RWPE1 (cell line): ENCODE results near the gene ZNF532.

ENCODE experiments used
- CTCF ChIA-PET: fragments of 350-600 bp; sonication (Branson Sonifier 250); formaldehyde crosslinking; extraction: SDS; loops from one replicate; lab custom pipeline; 2021; lab: Yijun Ruan, JAX
- POLR2A ChIA-PET: fragments of 400-600 bp; formaldehyde crosslinking; extraction: SDS; loops from one replicate; lab custom pipeline; 2020; ENCODE audit warnings: antibody characterized with exemption; ENCODE audit not compliant: low non-redundant PET; lab: Yijun Ruan, JAX
- DNase-seq: peaks from one replicate; pipeline ENCODE4 v3.0.0; 2012; ENCODE audit warnings: low spot score
- H3K27ac ChIP-seq: fragments of 450-650 bp; 2 replicates; pipeline ENCODE4 v1.5.1; 2017
- TF ChIP-seq, protein P1 (sequence below): fragments of 450-650 bp; conservative IDR thresholded peaks from 2 replicates; pipeline ENCODE4 v1.5.1; 2017; ENCODE audit warnings: low read depth, mild to moderate bottlenecking

The ZNF532 gene

DNA sequence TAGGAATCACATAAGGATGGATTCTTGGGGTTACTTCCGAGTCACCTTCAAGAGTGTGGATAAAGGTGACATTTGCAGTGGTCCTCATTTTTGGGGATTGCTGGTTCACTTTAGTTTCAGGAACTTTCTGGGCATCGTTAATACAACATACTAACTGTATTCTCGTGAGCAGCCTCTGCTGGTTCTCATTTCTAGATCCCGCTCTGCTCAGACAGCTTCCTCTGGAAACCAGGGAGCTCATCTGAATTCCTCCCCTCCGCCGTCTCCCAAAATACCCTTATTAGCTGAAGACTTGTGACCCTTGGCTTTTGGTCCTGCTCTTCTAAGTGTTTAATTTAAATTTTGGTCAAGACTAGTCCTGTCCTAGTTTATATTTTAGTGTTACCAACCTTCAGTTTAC, 64.5 kb downstream of the ZNF532 start:
- ChIA-PET POLR2A (no interaction called here), CTCF (no interaction called here)
- DNase-seq, result no peak
- TF ChIP-seq, protein P1, sequence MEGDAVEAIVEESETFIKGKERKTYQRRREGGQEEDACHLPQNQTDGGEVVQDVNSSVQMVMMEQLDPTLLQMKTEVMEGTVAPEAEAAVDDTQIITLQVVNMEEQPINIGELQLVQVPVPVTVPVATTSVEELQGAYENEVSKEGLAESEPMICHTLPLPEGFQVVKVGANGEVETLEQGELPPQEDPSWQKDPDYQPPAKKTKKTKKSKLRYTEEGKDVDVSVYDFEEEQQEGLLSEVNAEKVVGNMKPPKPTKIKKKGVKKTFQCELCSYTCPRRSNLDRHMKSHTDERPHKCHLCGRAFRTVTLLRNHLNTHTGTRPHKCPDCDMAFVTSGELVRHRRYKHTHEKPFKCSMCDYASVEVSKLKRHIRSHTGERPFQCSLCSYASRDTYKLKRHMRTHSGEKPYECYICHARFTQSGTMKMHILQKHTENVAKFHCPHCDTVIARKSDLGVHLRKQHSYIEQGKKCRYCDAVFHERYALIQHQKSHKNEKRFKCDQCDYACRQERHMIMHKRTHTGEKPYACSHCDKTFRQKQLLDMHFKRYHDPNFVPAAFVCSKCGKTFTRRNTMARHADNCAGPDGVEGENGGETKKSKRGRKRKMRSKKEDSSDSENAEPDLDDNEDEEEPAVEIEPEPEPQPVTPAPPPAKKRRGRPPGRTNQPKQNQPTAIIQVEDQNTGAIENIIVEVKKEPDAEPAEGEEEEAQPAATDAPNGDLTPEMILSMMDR, result no peak
- no peak overlapping the region for H3K27ac ChIP-seq

DNA sequence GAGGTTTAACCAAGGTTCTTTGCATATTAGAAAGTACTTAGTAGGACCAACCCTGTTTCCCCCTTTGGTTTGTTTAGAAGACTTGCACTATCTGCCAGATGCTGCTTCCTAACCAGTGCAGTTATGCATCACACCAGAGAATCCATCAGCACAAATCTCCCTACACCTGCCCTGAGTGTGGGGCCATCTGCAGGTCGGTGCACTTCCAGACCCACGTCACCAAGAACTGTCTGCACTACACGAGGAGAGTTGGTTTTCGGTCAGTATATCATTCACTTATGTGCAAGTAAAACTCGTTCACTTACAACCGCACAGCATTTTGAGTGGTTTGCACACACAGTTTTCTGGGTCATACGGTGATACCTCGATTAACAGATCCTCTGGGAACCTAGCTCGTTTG, 69.7 kb downstream of the ZNF532 start:
- ChIA-PET POLR2A (no interaction called here), CTCF (no interaction called here)
- no peak for DNase-seq
- no peak overlapping the region for H3K27ac ChIP-seq
- TF ChIP-seq, protein P1, result no peak

GRCh38 chr18:58934933-58935577, 70.4 kb downstream of the ZNF532 start:
- TF ChIP-seq, protein P1, result no peak
- CTCF ChIA-PET, result no interaction called here

DNA sequence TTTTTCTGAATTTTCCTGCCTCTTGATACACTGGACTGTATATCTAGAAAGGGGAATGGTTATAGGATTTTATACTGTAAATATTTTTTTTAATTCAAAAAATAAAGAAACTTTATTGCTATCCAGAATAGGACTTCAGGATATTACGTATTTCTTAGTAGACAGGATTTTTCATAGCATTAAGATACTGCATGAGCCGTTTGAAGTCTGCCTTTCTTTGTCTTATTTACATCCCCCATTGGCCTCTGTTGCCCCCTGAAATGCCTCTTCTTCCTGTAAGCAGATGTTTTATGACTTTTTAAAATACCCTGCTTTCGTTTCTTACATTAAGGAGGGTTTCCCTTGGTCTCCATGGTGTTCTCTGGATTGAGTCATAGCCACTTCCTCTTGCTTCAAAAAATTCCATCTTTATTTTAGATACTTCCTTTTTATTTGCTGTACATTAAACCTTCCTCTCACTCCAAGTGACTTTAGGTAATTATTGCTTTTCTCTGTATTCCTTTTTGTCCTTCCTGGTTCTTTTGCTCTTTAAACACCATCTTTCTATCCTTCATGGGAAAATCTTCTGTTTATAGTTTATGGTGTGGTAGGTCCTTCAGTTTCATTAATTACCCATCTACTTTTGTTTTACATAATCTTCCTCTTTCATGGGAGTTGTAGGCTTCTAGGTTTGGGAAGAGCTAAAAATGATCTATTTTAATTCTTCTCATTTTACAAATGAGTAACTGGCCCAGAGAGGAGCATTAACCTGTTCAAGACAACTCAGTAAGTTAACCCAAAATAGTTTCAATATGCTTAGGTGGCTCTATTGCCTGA, 72.6 kb downstream of the ZNF532 start:
- H3K27ac ChIP-seq, result no peak overlapping the region
- POLR2A ChIA-PET, result no interaction called here
- DNase-seq, result no peak
- CTCF ChIA-PET, result no interaction called here
- TF ChIP-seq, protein P1, result no peak

More at GRCh38 chr18:58934933-58935577, 70.4 kb downstream of the ZNF532 start:
- POLR2A ChIA-PET, result no interaction called here
- DNase-seq, result no peak
- H3K27ac ChIP-seq, result no peak overlapping the region

GRCh38 chr18:58937887-58938267, 73.2 kb downstream of the ZNF532 start:
- TF ChIP-seq, protein P1, result no peak
- DNase-seq, result no peak
- CTCF ChIA-PET, result no interaction called here
- POLR2A ChIA-PET, result no interaction called here
- no peak overlapping the region for H3K27ac ChIP-seq

DNA sequence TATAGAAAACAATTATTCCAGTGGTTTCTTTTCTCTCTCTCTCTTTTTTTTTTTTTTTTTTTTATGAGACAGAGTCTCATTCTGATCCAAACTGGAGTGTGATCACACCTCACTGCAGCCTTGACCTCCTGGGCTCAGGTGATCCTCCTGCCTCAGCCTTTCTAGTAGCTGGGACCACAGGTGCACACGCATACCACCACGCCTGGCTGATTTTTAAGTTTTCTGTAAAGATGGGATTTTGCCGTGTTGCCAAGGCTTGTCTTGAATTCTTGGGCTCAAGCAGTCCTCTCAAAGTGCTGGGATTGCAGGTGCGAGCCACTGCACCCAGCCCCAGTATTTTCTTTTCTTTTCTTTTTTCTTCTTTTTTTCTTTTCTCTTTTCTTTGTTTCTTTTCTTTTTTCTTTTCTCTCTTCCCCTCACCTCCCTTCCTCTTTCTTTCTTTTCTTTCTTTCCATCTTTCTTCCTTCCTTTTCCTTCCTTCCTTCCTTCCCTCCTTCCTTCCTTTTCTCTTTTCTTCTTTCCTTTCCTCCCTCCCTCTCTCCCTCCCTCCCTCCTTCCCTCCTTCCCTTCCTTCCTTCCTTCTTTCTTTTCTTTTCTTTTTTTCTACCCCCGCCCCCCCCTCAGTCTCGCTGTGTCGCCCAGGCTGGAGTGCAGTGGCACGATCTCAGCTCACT, 76.9 kb downstream of the ZNF532 start:
- ChIA-PET CTCF (interaction anchor here (0.6 kb wide), 1 partner anchor 289 kb away, joined by 3 read pairs; no protein-coding TSS in a partner anchor), POLR2A (no interaction called here)
- TF ChIP-seq, protein P1, result no peak
- DNase-seq, result no peak
- H3K27ac ChIP-seq, result no peak overlapping the region
